Activated CD4-positive, alpha-beta T cell treated with anti-CD3 and anti-CD28 coated beads for 48 hours (primary cell): ENCODE results near the gene ATP5IF1.

Source experiments
- DNase-seq: peaks from one replicate; pipeline ENCODE4 v3.0.0-alpha.2; 2020

Gene ATP5IF1

DNA sequence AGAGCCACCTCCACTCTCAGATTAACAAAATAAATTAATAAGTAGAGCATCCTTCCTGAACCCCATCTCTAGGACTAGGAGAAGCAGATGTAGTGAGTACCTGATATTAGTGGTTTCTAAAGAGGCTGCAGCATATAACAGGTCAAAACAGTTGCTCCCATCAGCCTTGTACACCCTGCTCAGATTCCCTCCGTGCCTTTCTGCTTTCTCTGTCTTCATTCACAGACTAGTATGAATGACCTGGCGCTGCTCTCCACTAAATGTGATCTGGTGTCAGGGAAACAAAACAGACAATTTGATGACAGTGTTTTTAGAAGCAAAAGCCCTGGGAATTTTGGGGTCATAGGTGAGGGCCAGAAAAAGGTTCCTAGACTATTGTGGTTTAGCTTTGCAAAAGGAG, 31.7 kb downstream of the ATP5IF1 start:
- DNase-seq: no peak

GRCh38 chr1:28269529-28269928, 33.6 kb downstream of the ATP5IF1 start:
- no peak for DNase-seq

GRCh38 chr1:28272215-28272852, 36.4 kb downstream of the ATP5IF1 start:
- DNase-seq: no peak

DNA sequence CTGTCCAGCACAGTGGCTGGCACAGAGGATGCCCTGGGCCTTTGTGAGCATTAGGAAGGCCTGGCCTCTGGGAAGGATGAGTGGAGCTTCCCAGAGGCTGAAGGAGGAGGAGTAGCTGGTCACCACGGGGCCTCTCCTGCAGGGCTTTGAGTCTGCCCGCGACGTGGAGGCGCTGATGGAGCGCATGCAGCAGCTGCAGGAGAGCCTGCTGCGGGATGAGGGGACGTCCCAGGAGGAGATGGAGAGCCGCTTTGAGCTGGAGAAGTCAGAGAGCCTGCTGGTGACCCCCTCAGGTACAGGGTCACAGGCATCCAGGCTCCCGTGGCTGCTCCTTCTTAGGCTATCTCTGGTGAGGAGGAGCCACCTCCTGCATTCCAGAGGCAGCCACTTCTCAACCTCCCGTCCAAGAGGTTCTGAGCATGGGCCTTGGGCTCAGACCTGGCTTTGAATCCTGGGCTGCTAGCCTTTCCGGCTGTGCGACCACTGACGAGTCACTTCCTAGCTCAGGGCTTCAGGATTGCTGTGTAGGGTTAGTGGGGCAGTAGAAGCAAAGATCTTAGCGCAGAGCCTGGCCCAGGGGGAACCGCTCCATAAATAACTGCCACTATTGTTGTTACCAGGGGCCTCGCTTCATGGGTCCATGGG, 37.4 kb downstream of the ATP5IF1 start:
- DNase-seq: no peak

DNA sequence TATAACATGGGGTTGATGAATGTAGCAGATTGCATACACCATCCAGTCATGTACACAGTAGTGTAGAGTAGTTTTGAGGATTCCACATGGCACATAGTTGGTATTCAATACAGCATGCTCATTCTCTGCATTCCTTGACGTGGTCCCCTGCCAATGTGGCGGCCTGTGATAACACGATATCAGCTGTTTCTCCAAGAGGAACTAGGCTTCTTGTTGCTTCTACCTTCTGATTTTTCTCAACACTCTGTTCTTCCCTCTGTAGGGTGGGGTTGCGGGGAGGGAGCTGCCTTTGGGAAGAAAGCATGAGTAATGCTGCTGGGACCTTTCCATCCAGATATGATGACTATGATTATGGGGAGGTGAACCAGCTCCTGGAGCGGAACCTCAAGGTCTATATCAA, 42.8 kb downstream of the ATP5IF1 start:
- DNase-seq: no peak

DNA sequence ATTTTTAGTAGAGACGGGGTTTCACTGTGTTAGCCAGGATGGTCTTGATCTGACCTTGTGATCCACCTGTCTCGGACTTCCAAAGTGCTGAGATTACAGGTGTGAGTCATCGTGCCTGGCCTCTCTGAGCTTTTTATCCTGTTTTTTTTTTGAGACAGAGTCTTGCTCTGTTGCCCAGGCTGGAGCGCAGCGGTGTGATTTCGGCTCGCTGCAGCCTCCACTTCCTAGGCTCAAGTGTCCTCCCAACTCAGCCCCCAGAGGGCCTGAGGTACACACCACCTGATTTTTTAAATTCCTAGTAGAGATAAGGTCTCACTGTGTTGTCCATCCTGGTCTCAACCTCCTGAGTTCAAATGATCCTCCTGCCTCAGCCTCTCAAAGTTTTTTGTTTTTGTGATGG, 43.8 kb downstream of the ATP5IF1 start:
- DNase-seq: no peak

- DNase-seq: no peak
Measured at GRCh38 chr1:28280501-28280900, 44.6 kb downstream of the ATP5IF1 start.

DNA sequence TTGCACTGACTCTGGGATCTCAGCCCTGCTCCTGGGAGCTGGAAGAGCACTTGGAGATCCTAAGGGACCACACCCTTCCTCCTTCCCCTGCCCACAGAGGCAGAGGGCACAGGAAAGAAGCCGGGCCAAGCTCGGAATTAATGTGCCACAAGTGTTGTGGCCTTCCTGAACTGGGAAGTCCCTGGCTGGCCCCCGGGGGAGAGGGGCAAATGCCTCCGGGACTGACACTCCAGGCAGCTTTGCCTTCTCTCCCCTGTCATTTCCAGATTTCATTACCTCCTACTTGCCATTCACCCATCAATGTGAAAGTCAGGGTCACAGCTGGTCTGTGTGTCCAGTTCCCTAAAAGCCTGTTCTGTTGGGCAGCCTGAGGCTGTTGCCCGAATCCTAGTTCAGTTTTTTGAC, 45.1 kb downstream of the ATP5IF1 start:
- no peak for DNase-seq

GRCh38 chr1:28281608-28282425, 45.9 kb downstream of the ATP5IF1 start:
- DNase-seq: no peak

DNA sequence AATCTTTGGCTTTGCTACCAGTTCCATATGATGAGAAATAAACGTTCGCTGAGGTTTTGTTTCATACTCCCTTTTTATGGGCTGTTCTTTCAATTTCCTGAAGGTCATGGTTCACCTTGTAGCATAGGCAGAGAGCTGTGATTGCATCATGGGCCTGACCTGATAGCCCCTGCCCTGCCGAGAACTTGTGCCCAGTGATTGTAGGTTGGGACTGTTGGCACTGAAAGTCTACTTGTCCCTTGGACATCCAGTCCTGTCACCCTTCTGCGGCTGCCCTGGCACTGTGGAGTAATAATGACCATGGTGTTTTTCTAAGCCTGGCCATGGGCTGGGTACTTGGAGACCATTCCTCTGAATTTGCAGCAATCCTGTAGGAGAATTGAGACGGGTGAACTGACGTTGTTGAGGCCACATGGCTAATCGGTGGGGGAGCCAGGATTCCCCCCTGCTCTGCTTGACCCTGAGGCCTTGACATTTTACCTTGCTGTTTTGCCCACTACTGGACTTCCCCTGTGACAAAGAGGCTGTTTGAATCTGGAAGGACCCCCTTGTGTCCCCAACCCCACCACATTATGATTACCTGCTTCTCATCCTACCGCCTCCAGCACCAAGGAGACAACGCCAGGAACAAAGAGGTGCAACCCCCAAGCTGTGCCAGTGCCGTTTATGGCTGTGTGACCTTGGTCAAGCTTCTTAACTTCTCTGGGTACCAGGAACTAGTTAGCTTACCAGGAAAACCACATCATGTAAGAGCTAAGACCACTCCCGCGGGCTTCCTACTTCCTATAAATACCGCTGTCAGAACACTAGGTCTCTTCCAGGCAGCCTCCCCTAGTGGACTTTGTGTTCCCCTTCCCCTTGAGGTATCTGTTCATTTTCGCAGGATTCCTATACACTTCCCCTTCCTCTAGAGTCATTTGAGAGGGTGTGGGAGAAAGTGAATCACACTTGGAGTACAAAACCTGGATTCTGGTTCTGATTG, 46.8 kb downstream of the ATP5IF1 start:
- no peak for DNase-seq

DNA sequence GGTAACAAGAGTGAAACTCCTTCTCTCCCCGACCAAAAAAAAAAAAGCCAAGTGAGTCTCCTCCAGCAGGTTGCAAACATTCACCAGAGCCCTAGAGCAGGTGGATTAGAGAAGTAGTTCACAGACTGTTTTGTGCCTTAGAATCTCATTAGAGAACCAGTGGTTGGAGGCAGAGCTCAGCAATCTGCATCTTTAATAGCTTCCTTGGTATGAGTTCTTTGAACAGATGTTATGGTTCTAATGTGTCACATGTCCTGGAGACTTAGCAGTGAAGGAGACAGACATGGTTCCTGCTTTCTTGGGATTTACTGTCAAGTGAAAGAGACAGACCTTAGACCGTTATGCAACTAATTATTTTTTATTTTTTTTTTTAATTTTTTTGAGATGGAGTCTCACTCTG, 50.2 kb downstream of the ATP5IF1 start:
- no peak for DNase-seq
